NOMO-1 (cell line): ENCODE measurements around the gene RHO.
A peak's percentile ranks its signal among the peaks of the same experiment; 100 is the strongest.

Experiments
- DNase-seq, 2 experiments: peaks; one replicate each; lab custom pipeline; 2025; ENCODE audit not compliant: unreplicated experiment in 2 of 2; lab: John Stamatoyannopoulos, UW

RHO gene

DNA sequence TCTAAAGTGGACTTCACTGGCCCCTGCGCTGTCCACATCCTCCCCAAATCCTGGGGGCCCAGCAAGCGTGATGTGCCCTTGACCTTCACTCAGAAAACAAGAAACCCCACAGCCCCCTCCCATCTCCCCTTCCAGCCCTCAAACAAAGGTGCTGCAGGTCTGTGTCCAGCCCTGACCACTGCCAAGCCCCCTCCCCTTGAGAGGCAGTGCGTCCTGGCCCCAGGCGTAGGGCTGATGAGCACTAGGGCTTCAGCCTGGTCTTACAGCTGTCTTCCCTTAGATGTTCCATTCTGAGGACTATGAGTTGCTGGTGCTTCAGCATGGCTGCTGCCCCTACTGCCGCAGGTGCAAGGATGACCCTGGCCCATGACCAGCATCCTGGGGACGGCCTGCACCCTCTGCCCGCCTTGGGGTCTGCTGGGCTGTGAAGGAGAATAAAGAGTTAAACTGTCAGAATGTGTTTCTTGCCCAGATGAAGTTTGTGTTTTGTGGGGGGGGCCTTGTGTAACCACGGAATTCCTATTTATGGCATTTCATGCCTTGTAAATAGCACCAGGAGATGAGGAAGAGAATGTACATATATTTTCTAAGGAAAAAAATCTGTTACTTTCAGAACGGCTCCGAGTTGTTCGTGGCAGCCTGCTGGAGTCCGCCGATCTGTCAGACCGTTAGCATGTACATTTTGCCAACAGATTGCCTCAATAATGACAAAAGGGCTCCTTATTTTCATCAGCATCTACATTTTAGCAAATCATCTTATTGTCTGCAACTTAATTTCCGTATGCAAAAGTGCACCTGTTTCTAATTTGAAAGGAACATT lies 8.3 kb upstream of the RHO start:
- no peak for DNase-seq

DNA sequence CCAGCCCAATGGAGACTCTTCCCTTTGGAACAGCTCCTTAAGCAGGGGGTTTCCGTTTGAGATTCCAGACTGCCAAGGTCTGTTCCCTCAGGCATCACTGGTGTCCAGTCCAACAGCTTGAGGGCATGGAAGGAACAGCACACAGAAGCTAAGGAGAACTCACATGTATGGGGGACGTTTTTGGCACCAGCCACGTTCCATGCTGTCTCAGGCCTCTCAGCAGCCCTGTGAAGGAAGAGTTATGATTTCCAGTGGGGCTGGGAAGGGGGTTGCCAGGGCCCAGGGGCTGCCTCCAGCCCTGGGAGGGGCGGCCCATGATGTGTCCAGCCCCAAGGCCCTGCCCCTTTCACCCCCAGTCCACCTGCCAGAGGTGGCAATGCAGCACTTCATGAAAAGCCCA lies 7.5 kb upstream of the RHO start:
- no peak for DNase-seq

DNA sequence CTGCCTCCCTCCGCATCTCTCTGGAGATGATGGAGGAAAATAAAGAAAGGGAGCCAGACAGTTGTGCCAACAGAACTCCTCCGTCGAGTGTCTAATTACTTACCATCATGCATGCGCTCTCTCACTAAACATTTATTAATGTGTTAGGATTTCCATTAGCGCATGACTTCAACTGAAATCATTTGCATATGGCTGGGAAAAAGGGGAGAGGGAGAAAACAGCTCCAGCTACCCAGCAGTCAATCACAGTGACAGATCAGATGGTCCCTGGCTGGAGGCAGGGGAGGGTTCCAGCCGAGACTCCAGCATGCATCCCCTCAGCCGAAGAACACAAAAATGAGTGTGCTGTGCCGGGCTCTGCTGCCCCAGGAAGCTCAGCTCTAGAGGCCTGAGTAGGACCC lies 6.8 kb upstream of the RHO start:
- DNase-seq: no peak

DNA sequence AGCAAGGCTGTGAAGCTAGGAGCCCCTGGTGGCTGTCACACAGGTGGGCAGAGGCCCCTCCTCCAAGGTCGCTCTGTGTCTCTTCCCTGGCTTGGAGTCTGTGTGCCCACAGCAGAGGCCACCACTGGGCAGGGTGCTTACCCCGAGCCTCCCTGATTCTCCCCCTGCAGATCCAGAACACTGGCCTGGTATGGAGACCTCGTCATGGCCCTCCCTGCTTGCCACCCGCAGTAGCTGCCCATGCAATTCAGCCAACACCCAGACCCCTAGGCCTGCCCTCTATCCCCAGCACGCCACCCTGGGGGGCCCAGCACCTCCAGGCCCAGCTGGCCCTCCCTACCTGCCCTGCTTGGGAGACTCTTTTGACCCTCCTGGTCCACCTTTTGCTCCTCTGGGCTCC lies 5.5 kb upstream of the RHO start:
- DNase-seq: no peak

DNA sequence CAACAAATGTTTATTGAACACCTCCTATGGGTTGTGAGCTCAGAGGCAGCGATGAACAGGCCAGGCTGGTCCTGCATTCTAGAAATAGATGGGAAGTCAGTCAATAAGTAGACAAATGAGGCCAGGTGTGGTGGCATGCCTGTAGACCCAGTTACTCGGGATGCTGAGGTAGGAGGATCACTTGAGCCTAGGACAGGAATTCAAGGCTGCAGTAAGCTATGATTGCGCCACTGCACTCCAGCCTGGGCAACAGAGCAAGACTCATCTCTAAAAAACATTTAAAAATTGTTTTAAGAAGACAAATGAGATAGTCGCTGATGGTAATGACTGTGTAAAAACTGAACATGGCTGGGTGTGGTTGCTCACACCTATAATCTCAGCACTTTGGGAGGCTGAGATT lies 4.4 kb upstream of the RHO start:
- DNase-seq: no peak

DNA sequence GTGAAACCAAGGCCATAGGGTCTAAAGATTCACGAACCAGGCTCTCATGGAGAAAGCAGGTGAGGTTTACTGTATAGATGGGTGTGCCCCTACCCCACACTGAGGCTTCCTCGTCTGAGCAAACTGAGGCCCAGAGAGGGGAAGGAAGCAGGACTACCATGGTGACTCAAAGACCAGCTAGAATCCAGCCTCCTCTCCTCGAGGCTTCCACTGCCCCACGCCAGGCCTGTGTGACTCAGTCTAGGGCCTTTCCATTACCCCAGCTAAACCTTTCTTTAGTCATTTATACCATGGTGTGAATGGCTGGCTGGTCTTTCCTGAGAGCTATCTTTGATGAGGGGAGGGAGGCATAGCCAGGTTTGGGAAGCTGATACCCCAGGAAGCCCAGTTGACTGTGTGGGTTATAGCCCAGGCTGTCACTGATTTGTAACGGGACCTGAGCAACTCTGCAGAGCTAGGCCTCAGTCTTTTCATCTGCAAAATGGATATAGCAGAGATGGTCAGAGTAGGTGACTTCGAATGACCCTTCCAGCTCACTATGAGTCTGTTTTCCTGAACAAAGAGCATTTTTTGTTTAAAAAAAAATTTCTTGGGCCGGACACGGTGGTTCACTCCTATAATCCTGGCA lies 3.0 kb upstream of the RHO start:
- no peak for DNase-seq

DNA sequence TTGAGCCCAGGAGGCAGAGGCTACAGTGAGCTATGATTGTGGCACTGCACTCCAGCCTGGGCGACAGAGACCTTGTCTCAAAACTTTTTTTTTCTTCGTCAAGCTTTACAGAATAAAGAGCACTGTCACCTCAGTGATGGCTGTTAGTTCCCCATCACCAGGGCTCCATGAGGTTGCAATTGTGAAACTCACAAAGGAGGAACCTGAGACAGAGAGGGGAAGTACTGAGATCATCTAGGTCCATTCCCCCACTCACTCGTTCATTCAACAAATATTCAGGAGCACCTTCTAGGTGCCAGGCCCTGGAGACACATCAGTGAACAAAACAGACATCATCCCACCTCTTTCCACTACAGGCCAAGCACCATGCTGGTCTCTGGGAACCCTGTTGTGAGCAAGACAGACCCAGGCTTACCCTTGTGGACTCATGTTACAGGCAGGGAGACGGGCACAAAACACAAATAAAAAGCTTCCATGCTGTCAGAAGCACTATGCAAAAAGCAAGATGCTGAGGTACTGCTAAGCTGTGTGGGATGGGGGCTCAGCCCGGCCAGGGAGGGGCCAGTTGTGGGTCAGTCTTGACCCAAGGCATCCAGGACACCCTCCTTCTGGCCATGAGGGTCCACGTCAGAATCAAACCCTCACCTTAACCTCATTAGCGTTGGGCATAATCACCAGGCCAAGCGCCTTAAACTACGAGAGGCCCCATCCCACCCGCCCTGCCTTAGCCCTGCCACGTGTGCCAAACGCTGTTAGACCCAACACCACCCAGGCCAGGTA lies 2.1 kb upstream of the RHO start:
- peak; percentile 86 to 99 for DNase-seq

DNA sequence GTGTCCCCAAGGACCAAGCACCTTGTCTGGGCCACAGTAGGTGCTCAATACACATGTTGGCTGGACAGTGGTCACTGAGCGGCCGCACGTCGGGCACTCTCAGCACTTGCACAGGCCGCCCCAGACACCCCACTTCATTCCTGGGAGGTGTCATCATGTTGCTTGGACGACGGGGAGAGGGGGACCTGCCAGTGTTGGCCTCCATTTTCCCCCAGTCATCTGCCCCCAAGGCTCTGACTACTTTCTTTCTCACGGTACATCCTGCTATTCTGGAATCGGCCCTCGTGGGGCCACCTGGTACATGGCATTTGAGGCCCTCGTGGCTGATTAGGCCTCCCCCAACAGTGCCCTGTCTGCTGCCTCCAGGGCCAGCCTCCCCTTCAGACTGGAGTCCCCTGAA lies 1.2 kb upstream of the RHO start:
- no peak for DNase-seq

DNA sequence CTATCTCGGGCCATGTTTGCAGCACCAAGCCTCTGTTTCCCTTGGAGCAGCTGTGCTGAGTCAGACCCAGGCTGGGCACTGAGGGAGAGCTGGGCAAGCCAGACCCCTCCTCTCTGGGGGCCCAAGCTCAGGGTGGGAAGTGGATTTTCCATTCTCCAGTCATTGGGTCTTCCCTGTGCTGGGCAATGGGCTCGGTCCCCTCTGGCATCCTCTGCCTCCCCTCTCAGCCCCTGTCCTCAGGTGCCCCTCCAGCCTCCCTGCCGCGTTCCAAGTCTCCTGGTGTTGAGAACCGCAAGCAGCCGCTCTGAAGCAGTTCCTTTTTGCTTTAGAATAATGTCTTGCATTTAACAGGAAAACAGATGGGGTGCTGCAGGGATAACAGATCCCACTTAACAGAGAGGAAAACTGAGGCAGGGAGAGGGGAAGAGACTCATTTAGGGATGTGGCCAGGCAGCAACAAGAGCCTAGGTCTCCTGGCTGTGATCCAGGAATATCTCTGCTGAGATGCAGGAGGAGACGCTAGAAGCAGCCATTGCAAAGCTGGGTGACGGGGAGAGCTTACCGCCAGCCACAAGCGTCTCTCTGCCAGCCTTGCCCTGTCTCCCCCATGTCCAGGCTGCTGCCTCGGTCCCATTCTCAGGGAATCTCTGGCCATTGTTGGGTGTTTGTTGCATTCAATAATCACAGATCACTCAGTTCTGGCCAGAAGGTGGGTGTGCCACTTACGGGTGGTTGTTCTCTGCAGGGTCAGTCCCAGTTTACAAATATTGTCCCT lies 1.2 kb downstream of the RHO start:
- DNase-seq: no peak

DNA sequence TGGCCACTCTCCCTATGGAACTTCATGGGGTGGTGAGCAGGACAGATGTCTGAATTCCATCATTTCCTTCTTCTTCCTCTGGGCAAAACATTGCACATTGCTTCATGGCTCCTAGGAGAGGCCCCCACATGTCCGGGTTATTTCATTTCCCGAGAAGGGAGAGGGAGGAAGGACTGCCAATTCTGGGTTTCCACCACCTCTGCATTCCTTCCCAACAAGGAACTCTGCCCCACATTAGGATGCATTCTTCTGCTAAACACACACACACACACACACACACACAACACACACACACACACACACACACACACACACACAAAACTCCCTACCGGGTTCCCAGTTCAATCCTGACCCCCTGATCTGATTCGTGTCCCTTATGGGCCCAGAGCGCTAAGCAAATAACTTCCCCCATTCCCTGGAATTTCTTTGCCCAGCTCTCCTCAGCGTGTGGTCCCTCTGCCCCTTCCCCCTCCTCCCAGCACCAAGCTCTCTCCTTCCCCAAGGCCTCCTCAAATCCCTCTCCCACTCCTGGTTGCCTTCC lies 1.9 kb downstream of the RHO start:
- DNase-seq: no peak

DNA sequence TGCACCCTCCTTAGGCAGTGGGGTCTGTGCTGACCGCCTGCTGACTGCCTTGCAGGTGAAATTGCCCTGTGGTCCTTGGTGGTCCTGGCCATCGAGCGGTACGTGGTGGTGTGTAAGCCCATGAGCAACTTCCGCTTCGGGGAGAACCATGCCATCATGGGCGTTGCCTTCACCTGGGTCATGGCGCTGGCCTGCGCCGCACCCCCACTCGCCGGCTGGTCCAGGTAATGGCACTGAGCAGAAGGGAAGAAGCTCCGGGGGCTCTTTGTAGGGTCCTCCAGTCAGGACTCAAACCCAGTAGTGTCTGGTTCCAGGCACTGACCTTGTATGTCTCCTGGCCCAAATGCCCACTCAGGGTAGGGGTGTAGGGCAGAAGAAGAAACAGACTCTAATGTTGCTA lies 2.4 kb downstream of the RHO start:
- no peak for DNase-seq

DNA sequence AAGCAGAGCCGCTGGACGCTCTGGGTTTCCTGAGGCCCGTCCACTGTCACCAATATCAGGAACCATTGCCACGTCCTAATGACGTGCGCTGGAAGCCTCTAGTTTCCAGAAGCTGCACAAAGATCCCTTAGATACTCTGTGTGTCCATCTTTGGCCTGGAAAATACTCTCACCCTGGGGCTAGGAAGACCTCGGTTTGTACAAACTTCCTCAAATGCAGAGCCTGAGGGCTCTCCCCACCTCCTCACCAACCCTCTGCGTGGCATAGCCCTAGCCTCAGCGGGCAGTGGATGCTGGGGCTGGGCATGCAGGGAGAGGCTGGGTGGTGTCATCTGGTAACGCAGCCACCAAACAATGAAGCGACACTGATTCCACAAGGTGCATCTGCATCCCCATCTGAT lies 3.3 kb downstream of the RHO start:
- DNase-seq: no peak

DNA sequence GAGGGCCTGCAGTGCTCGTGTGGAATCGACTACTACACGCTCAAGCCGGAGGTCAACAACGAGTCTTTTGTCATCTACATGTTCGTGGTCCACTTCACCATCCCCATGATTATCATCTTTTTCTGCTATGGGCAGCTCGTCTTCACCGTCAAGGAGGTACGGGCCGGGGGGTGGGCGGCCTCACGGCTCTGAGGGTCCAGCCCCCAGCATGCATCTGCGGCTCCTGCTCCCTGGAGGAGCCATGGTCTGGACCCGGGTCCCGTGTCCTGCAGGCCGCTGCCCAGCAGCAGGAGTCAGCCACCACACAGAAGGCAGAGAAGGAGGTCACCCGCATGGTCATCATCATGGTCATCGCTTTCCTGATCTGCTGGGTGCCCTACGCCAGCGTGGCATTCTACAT lies 3.8 kb downstream of the RHO start:
- DNase-seq: no peak

DNA sequence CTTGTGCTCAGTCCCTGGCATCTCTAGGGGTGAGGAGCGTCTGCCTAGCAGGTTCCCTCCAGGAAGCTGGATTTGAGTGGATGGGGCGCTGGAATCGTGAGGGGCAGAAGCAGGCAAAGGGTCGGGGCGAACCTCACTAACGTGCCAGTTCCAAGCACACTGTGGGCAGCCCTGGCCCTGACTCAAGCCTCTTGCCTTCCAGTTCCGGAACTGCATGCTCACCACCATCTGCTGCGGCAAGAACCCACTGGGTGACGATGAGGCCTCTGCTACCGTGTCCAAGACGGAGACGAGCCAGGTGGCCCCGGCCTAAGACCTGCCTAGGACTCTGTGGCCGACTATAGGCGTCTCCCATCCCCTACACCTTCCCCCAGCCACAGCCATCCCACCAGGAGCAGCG lies 5.0 kb downstream of the RHO start:
- no peak for DNase-seq

DNA sequence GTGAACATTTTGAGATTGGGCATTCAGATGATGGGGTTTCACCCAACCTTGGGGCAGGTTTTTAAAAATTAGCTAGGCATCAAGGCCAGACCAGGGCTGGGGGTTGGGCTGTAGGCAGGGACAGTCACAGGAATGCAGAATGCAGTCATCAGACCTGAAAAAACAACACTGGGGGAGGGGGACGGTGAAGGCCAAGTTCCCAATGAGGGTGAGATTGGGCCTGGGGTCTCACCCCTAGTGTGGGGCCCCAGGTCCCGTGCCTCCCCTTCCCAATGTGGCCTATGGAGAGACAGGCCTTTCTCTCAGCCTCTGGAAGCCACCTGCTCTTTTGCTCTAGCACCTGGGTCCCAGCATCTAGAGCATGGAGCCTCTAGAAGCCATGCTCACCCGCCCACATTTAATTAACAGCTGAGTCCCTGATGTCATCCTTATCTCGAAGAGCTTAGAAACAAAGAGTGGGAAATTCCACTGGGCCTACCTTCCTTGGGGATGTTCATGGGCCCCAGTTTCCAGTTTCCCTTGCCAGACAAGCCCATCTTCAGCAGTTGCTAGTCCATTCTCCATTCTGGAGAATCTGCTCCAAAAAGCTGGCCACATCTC lies 6.1 kb downstream of the RHO start:
- no peak for DNase-seq

DNA sequence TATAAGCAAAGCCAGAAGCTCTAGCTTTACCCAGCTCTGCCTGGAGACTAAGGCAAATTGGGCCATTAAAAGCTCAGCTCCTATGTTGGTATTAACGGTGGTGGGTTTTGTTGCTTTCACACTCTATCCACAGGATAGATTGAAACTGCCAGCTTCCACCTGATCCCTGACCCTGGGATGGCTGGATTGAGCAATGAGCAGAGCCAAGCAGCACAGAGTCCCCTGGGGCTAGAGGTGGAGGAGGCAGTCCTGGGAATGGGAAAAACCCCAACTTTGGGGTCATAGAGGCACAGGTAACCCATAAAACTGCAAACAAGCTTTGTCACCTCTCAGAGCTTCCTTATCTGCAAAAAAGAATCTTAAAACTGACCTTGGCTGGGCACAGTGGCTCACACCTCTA lies 6.6 kb downstream of the RHO start:
- no peak for DNase-seq

DNA sequence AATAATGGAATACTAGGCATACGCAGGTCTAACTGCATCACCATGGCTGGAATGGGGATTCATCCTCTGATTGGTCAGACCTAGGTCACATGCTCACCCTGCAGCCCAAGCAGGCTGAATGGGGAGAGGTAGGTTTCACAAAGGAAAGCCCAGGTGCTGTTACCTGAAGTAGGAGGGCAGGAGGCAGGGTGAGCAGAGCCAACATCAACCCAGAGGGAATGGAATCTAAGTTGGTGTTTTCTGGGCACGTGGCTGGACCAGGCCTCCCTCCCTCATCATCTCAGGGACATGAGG lies 7.9 kb downstream of the RHO start:
- no peak for DNase-seq

DNA sequence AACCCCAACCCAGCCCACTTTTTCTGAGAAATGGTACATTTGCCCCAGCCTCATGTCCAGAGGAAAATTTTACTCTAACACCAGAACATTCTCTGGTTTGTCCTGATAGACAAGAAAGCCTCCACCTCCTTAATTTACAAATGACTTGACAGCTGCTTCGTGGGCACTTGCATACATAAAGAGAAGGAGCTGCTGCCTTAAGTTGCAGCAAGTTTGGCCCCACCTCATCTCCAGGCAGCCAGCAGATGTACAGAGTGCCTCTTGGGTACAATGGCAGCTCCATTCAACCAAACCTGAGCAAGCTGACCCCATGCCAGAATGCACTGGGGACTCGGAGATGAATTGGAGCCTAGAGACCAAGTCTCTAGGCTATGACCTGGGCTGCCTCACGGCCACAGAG lies 8.4 kb downstream of the RHO start:
- no peak for DNase-seq

DNA sequence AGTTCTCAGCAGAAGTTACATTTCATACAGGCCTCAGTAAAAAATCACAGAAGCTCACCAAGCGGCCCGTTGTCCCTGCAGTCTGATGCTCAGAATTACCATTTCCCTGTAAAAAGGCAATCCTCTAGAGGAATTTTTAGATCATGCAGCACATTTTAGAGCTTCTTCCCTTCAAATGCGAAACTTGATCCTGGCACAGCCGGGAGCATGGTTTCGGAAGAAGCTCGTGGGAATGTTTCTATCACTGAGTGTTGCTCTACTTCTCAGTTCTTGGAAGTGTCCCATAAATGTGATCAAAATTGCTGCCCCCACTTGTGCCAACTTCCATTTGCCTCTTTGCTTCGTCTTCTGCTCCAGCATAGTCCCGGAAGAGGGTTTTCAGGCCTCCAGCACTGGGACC lies 10.8 kb downstream of the RHO start:
- DNase-seq: no peak

DNA sequence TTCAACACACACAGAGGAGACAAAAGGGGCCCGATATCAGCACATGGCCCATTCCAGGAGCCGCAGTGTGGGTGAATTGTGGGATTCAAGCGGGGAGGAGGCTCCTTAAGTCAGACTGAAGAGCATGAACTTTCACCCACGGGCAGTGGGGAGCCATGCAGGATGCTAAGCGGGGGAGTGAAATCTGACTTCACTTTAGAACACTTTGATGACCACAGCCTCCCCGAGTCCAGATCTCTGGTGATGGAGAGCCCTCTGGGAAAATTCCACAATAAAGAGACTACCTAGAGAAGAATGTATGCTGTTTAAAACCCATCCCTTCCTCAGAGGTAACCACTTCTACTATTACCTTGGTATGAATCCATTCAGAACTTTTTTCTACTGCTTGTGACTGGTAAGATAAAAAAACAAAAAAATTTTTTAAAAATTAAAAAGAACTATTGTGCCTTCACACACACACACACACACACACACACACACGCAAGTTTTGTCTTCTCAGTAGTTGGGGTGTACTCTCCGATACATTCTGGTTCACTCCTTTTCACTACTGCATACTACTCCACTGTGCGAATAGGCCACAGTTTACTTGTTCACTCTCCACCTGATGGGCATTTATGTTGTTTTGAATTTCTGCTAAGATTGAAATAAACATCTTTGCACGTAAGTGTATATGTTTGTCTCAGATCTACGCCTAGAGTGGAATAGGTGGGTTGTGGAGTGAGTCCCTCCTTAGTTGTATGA lies 12.5 kb downstream of the RHO start:
- no peak for DNase-seq
